Gastroesophageal sphincter (tissue), 4 donors: Measurements from ENCODE around the gene DDRGK1. TPM values are rescaled to one million over a fixed set of nuclear protein-coding genes. Genes with fewer than 3 reads are reported as not detected.

Experiments
- ATAC-seq: fragments of 150-250 bp; one replicate; pipeline ENCODE4 v1.9.1; 2016; ENCODE audit warnings: mild to moderate bottlenecking, moderate library complexity
- H3K27ac ChIP-seq, 4 donors: fragments of 200-600 bp; sonication (generic) in 3 of 4; 1 replicate in 3 of 4; 2 replicates in 1 of 4; pipeline ENCODE4 v1.5.1; 2016 to 2019
- H3K27me3 ChIP-seq: fragments of 200-600 bp; sonication (generic); one replicate; pipeline ENCODE4 v1.5.1; 2019
- H3K36me3 ChIP-seq, 2 donors: fragments of 200-600 bp; sonication (generic); one replicate each; pipeline ENCODE4 v1.5.1; 2019; ENCODE audit warnings: control low read depth in 1 of 2
- H3K4me1 ChIP-seq, 3 donors: fragments of 200-600 bp; sonication (generic); 1 replicate in 2 of 3; 2 replicates in 1 of 3; pipeline ENCODE4 v1.5.1; 2016 to 2019; ENCODE audit warnings: control low read depth in 2 of 3
- H3K4me3 ChIP-seq, 2 donors: fragments of 200-600 bp; sonication (generic); one replicate each; pipeline ENCODE4 v1.5.1; 2019; ENCODE audit warnings: mild to moderate bottlenecking in 1 of 2, moderate library complexity in 1 of 2
- H3K9me3 ChIP-seq, 3 donors: fragments of 200-600 bp; sonication (generic); one replicate each; pipeline ENCODE4 v1.5.1; 2017 to 2019; ENCODE audit warnings: control low read depth in 2 of 3
- EP300 ChIP-seq: sonication (generic); formaldehyde crosslinking; IDR thresholded peaks from one replicate; pipeline ENCODE4 v1.6.1; 2017; ENCODE audit warnings: antibody characterized with exemption, mild to moderate bottlenecking
- POLR2A ChIP-seq, 2 donors: fragments of 450-650 bp; IDR thresholded peaks; one replicate each; pipeline ENCODE4 v1.6.1; 2017; ENCODE audit warnings: antibody characterized with exemption in 2 of 2, mild to moderate bottlenecking in 2 of 2, moderate library complexity in 1 of 2
- POLR2AphosphoS5 ChIP-seq: sonication (generic); formaldehyde crosslinking; IDR thresholded peaks from one replicate; pipeline ENCODE4 v1.6.1; 2017; ENCODE audit warnings: antibody characterized with exemption
- WGBS, 2 donors: methylation state at CpG; one replicate each; pipeline ENCODE4 v1.1.5; 2018; ENCODE audit warnings: low coverage in 1 of 2; 5-methylcytosine and 5-hydroxymethylcytosine counted together
- total RNA-seq, 4 donors: library from RNA; depleted of rRNA; stranded (reverse); fragments of >200 nt; gene quantifications; one replicate each; pipeline ENCODE4 v1.1.0, GENCODE V29; 2016
- TF ChIP-seq, protein P1 (sequence below), 4 experiments: fragments of 200-600 bp in 2 of 4; fragments of 450-650 bp in 2 of 4; sonication (generic) in 1 of 4; IDR thresholded peaks; one replicate each; pipeline ENCODE4 v1.5.1; 2017 to 2019; ENCODE audit warnings: antibody characterized with exemption in 4 of 4, mild to moderate bottlenecking in 2 of 4, moderate library complexity in 2 of 4

Gene DDRGK1
- total RNA-seq, 4 donors from 2014 or later: 62.0 to 82.5 (median 69.8) TPM

- H3K36me3 ChIP-seq: peaks cover 0 to 75% of the 10 kb centered on the region in 2 donors
- H3K9me3 ChIP-seq: no peaks in the 10 kb centered on the region
- TF ChIP-seq, protein P1, sequence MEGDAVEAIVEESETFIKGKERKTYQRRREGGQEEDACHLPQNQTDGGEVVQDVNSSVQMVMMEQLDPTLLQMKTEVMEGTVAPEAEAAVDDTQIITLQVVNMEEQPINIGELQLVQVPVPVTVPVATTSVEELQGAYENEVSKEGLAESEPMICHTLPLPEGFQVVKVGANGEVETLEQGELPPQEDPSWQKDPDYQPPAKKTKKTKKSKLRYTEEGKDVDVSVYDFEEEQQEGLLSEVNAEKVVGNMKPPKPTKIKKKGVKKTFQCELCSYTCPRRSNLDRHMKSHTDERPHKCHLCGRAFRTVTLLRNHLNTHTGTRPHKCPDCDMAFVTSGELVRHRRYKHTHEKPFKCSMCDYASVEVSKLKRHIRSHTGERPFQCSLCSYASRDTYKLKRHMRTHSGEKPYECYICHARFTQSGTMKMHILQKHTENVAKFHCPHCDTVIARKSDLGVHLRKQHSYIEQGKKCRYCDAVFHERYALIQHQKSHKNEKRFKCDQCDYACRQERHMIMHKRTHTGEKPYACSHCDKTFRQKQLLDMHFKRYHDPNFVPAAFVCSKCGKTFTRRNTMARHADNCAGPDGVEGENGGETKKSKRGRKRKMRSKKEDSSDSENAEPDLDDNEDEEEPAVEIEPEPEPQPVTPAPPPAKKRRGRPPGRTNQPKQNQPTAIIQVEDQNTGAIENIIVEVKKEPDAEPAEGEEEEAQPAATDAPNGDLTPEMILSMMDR (IDR thresholded peaks at IDR 0.05): no peak
- no peak for TF ChIP-seq POLR2A (IDR thresholded peaks at IDR 0.05)
- no peak for TF ChIP-seq EP300
- TF ChIP-seq POLR2AphosphoS5: no peak
- no peaks in the 10 kb centered on the region for H3K27me3 ChIP-seq
- no peak overlapping the region for H3K27ac ChIP-seq
- peaks cover 0 to 25% (median 9%) of the 10 kb centered on the region in 3 donors for H3K4me1 ChIP-seq
- ATAC-seq: no peak
- no peak overlapping the region for H3K4me3 ChIP-seq
- WGBS, 2 donors: 81 to 82% methylated on average over 5 to 9 of the region's 27 CpGs
Observed at GRCh38 chr20:3199976-3200755, 4.3 kb downstream of the DDRGK1 start.

DNA sequence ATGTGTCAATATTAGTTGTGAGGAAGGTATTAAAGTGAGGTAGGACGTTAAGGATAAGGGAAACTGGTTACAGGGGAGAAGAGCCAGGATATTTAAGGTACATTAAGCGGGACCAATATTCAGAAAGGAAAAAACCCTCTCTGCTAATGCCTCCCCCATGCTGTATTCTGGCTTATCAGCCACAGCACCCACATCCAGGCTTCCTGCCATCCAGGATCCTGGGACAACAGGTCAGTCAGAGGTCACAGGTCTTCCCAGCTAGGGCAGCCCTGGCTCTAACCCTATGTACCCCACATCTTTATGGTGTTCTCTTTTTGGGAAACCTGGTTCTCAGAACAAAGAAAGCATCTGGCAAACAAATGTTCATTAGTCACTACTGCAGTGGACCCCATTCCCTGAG lies 5.3 kb downstream of the DDRGK1 start:
- Histone ChIP-seq H3K4me3 (no peak overlapping the region), H3K36me3 (peaks cover 0 to 85% of the 10 kb centered on the region in 2 donors), H3K4me1 (peaks cover 0 to 18% (median 9%) of the 10 kb centered on the region in 3 donors), H3K27me3 (no peaks in the 10 kb centered on the region), H3K9me3 (no peaks in the 10 kb centered on the region), H3K27ac (no peak overlapping the region)
- no peak for ATAC-seq
- WGBS, 2 donors: 47% methylated on average over 2 of the region's 2 CpGs; no CpG with 5 or more reads in 1 of the 2 donors
- TF ChIP-seq POLR2A (IDR thresholded peaks at IDR 0.05): no peak
- no peak for TF ChIP-seq POLR2AphosphoS5
- TF ChIP-seq, protein P1 (IDR thresholded peaks at IDR 0.05): no peak
- no peak for TF ChIP-seq EP300

- 86 to 89% methylated on average over 6 of the region's 7 CpGs for WGBS, 2 donors
- H3K36me3 ChIP-seq: peaks cover 0 to 100% of the 10 kb centered on the region in 2 donors
Observed at GRCh38 chr20:3195590-3196237, 8.8 kb downstream of the DDRGK1 start.

GRCh38 chr20:3194617-3195280 lies 9.7 kb downstream of the DDRGK1 start:
- H3K4me3 ChIP-seq: no peak overlapping the region
- TF ChIP-seq, protein P1 (IDR thresholded peaks at IDR 0.05): no peak
- no peak for TF ChIP-seq POLR2A (IDR thresholded peaks at IDR 0.05)
- no peak for TF ChIP-seq EP300
- TF ChIP-seq POLR2AphosphoS5: no peak
- no peaks in the 10 kb centered on the region for H3K9me3 ChIP-seq
- H3K27ac ChIP-seq: no peak overlapping the region
- no peak for ATAC-seq
- no peaks in the 10 kb centered on the region for H3K4me1 ChIP-seq
- no peaks in the 10 kb centered on the region for H3K27me3 ChIP-seq
- peaks cover 0 to 100% of the 10 kb centered on the region in 2 donors for H3K36me3 ChIP-seq
- WGBS, 2 donors: 88% methylated on average over 5 of the region's 10 CpGs; no CpG with 5 or more reads in 1 of the 2 donors

More at GRCh38 chr20:3195590-3196237, 8.8 kb downstream of the DDRGK1 start:
- H3K27me3 ChIP-seq: no peaks in the 10 kb centered on the region
- H3K4me3 ChIP-seq: no peak overlapping the region
- TF ChIP-seq EP300: no peak
- no peak for TF ChIP-seq POLR2AphosphoS5
- TF ChIP-seq, protein P1 (IDR thresholded peaks at IDR 0.05): no peak
- TF ChIP-seq POLR2A (IDR thresholded peaks at IDR 0.05): no peak
- ATAC-seq: no peak
- H3K4me1 ChIP-seq: no peaks in the 10 kb centered on the region
- no peak overlapping the region for H3K27ac ChIP-seq
- no peaks in the 10 kb centered on the region for H3K9me3 ChIP-seq
